GM18498 (cell line): Measurements from ENCODE around the gene RFPL4A.
"Not testable (repeated sequence)": the region's sequence is repeated elsewhere in the genome, so short reads cannot be mapped to it uniquely, and the experiment has no call there.

Source experiments
- ATAC-seq: cut with Tn5 transposase; IDR thresholded peaks from one replicate; pipeline ENCODE4 v1.9.1; 2021; ENCODE audit warnings: mild to moderate bottlenecking, moderate library complexity; ENCODE audit not compliant: unreplicated experiment

Gene RFPL4A

DNA sequence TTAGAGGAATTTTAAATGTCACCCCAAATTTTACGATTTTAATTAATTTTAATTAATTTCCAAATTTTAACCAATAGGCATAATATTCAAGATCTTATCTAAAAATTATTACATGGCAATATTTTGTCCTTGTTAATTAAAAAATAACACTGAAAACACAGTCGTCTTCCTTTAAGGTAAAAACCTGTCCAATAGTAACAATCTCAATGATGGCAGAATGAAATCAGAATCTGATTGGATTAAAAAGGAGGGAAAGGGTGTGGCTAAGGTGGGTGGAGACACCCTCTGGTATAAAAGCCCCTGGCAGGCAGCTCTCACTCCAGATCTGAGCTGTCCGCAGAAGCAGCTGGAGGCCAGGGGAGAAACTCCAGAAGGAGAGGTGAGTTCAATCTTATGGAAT lies at the start of gene RFPL4A:
Gene RFPL4A, plus strand, starts transcription at position 301 of the 400 bp plus-strand sequence. CDS start 2,704 bp downstream, outside the sequence.
- not testable (repeated sequence) for ATAC-seq

DNA sequence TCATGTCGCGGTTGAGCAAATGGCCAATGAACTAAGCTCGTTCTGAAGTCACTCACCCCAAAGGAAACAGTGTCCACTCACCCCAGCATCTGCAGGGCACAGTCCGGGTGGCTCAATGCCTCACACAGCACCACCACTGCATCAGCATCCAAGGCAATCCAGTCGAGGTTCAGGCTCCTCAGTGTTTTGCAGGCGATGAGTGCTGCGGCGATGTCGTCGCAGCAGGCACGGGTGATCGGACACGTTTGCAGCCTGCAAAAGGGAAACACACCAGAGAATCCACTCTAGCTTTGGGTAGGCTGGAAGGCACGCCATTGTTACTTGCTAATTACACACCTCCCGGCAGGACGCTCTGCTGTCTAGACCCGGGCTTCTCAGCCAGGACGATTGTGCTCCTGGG lies 47.2 kb upstream of the RFPL4A start:
- no peak for ATAC-seq

DNA sequence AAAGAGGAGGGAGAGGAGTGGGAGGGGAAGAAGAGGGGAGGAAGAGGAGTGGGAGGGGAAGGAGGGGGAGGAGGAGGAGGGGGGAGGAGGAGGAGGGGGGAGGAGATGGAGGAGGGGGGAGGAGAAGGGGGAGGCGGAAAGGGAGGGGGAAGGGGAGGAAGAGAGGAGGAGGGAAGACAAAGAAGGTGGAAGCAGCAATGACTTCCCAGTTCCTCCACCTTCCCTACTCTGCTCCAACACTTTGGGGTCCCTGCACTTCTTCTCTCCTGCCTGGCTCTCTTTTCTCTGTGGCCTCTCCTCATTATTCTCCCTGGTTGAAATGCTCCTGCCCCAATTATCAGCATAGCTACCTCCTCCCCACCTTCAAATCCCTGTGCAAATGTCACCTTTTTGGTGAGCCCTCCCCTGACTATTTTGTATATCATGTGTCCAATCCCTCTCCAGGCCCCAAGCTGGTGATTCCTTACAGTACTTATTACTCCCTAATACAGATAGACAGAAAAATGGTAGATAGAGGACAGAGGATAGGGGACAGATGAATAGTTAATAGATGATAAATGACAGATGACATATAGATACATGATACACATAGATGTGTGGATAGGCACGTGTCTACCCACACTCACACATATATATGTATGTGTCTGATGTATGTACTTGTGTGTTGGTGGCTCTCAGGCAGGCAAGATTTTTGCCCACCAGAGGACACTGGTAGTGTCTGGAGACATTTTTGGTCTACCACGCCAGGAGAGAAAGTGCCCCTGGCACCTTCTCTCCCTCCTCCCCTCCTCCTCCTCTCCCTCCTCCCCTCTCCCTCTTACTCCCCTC lies 45.9 kb upstream of the RFPL4A start:
- no peak for ATAC-seq

DNA sequence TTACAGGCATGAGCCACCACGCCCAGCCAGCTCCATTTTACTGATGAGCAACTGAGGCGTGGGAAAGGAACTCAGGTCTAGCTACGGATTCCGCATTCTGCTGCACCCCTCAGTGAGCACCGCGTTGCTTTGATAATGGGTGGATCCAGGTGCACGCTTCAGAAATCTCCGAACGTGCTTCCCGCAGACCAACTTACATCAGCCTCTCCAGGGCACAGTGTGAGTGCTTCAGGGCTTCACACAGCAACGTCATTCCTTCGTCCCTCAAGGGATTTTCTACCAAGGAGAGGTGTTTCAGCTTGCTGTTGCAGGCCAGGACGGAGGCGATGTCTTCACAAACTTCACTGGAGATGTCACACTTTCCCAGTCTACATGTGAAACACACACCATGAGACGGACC lies 42.4 kb upstream of the RFPL4A start:
- no peak for ATAC-seq

DNA sequence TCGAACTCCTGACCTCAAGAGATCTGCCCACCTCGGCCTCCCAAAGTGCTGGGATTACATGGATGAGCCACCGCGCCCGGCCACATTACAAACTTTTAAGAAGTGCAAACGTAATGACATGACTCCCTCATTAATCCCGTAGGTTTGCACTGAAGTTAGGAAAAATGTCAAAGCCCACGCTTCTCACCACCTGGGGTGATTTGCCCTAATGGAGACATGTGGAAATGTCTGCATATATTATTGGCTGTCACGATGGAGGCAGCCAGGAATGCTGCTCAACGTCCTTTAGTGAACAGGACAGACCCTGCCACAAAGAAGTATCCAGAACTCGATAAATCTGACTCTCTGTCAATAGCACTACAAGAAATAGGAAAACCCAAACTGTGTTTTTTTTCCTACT lies 41.6 kb upstream of the RFPL4A start:
- ATAC-seq: no peak

DNA sequence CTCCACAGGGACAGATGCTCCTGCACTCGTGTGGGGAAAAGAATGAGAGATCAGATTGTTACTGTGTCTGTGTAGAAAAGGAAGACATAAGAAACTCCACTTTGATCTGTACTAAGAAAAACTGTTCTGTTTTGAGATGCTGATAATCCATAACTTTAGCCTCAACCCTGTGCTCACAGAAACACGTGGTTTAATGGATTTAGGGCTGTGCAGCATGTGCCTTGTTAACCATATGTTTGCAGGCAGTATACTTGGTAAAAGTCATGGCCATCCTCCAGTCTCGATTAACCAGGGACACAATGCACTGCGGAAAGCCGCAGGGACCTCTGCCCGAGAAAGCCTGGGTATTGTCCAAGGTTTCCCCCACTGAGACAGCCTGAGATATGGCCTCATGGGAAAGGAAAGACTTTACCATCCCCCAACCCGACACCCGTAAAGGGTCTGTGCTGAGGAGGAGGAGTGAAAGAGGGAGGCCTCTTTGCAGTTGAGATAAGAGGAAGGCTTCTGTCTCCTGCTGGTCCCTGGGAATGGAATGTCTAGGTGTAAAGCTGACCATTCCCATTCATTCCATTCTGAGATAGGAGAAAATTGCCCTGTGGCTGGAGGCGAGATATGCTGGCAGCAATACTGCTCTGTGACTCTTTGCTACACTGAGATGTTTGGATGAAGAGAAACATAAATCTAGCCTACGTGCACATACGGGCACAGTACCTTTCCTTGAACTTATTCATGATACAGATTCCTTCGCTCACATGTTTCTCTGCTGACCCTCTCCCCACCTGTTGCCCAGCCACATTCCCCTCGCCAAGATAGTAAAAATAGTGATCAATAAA lies 40.8 kb upstream of the RFPL4A start:
- not testable (repeated sequence) for ATAC-seq

DNA sequence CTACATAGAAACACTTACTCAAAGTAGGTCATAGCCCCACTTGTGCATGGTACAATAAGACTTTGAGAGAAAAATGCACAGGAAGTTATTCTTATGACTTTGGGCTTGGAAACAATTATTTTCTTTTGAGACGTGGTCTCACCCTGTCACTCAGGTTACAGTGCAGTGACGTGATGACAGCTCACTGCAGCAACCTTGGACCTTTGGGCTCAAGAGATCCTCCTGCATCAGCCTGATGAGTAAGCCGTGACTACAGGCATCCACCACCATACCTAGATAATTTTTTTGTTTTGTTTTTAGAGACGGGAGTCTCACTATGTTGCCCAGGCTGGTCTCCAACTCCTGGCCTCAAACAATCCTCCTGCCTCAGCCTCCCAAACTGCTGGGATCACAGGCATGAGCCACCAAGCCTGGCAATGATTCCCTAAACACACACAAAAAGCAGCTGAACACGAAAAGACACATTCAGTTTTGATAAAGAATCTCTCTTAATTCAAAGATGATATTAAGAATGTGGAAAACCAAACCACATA lies 38.6 kb upstream of the RFPL4A start:
- no peak for ATAC-seq

DNA sequence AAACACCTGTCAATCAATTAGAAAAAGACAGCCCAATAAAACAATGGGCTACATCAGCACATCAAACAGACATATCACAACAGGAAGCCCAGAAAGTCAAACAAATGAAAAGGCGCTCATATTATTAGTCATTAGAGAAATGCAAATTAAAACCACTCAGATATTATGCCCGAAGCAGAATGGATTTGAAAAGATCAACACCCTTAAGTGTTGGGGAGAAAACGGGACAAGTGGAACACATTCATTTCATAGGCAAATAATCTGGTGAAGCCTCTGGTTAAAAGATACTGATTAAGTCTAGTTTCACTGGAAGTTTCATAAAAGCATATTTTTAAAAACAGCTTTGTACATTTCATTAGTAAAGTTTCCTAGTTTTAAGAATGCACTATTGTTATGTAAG lies 38.1 kb upstream of the RFPL4A start:
- ATAC-seq: no peak

DNA sequence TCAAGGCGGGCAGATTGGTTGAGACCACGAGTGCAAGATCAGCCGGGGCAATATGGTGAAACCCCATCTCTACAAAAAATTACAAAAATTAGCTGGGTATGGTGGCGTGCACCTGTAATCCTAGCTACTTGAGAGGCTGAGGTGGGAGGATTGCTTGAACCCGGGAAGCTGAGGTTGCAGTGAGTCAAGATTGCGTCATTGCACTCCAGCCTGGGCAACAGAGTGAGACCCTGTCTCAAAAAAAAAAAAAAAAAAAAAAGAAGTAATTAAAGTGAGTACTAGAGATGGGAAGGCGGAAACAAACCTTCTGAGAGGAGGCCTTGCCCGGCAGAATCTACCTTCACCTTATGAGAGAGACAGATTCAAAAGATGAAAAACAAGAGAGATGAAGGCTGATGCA lies 35.4 kb upstream of the RFPL4A start:
- ATAC-seq: no peak

DNA sequence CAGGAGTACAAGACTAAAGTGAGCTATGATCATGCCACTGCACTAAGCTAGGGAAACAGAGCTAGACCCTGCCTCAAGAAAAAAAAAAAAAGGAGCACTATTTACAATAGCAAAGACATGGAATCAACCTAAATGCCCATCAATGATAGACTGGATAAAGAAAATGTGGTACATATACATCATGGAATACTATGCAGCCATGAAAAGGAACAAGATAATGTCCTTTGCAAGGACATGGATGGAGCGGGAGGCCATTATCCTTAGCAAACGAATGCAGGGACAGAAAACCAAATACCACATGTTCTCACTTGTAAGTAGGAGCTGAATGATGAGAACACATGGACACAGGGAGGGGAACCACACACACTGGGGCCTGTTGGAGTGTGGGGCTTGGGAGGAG lies 28.5 kb upstream of the RFPL4A start:
- not testable (repeated sequence) for ATAC-seq

DNA sequence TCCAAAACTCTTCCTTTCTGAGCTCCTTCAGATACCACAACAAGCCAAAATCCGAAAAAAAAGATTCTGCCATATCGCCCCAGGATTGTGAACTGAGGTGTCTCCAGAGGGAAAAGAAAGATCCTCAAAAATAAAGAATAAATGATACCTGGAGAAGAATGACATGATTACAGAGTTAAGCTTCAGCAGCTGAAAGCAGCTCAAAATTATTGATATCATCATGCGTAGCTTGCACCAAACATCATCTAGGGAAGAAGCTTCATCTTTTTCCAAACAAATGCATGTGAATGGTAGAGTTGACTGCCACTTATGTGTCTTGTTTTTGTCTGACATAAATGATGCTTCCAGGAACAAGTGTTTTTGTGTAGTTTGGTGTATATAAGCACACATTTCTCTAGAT lies 20.6 kb upstream of the RFPL4A start, which contains the start of gene NLRP9:
Gene NLRP9, minus strand, starts transcription at position 101 of the 400 bp plus-strand sequence. Its CDS starts 28 bp downstream, at position 73.
- no peak for ATAC-seq

DNA sequence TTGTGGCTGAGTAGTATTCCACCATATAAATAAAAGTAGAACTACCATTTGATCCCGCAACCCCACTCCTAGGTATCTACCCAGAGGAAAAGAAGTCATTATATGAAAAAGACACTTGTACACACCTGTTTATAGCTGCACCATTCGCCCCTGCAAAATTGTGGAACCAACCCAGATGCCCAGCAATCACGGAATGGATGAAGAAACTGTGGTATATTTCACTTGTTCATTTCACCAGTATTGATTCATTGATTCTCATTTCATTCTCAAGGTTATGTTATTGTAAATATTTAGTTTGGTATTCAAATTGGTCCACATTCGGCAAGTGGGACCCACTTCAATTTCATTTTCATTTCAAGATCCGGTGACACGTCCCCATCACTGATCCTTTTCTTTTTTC lies 8.2 kb upstream of the RFPL4A start:
- no peak for ATAC-seq

DNA sequence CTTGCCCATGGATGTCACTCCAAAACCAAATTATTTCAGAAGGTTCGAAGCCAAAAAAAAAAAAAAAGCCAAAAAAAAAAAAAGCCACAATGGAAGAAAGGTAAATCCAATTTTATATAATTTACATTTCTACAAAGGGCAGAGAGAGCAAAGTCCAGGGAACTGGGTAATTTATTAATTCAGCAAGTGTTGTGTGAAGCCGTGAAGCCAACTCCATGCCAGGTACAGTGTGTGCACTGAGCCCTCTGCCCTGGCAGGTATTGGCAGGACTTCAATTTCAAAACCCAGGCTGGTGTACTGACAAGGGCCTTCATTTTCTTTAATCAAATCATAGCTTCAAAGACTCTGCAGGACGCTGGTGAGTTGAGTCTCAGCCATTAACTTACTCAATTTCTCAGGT lies 5.5 kb upstream of the RFPL4A start:
- no peak for ATAC-seq

DNA sequence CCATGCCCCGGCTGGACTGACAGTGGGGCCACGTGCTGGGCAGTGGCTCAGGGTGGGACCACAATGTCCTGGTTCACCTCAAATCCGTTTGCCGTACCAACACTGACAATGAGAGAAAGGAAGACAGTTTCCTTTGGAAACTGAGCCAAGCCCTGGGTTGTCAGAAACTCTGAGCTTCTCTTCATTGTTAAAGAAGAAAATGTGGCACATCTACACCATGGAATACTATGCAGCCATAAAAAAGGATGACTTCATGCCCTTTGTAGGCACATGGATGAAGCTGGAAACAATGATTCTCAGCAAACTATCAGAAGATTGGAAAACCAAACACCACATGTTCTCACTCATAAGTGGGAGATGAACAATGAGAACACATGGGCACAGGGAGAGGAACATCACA lies 2.1 kb upstream of the RFPL4A start:
- not testable (repeated sequence) for ATAC-seq

DNA sequence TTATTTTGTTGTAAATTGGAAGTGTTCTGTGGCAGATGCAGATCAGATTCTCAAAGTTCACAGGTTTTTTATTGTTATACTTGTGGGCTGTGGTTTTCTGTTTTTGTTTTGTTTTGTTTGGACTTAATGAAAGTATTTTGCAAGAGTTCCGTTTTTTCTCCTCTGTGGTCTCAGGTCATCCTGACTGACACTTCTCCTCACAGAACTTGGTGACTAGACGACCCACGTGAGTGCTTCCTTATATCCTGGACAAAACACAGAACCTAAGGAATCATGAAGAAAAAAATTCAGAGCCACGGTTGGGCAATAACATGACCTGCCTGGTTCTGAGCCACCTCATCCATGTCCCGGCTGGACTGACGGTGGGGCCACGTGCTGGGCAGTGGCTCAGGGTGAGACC lies 7.6 kb downstream of the RFPL4A start:
- ATAC-seq: no peak

DNA sequence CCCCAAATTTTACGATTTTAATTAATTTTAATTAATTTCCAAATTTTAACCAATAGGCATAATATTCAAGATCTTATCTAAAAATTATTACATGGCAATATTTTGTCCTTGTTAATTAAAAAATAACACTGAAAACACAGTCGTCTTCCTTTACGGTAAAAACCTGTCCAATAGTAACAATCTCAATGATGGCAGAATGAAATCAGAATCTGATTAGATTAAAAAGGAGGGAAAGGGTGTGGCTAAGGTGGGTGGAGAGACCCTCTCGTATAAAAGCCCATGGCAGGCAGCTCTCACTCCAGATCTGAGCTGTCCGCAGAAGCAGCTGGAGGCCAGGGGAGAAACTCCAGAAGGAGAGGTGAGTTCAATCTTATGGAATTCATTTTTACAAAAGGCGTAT lies 9.9 kb downstream of the RFPL4A start, which contains the start of gene RFPL4AL1:
Gene RFPL4AL1, plus strand, starts transcription at position 301 of the 400 bp plus-strand sequence. CDS start 2,687 bp downstream, outside the sequence.
- ATAC-seq: not testable (repeated sequence)

DNA sequence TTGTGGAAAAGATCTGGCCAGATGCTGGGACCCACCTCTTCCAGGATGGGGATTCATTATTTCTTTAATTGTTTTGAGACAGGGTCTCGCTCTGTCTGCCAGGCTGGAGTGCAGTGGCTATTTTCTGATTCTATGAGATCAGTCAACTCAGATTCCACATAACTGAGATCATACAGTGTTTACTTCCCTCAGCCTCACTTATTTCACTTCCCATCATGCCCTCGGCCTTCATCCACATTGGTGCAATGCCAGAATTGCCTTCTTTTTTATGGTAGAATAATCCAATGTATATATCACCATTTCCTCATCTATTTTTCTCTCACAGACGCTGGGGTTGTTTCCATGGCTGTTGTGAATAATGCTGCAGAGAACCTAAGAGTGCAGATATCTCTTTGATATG lies 10.7 kb downstream of the RFPL4A start:
- ATAC-seq: not testable (repeated sequence)

DNA sequence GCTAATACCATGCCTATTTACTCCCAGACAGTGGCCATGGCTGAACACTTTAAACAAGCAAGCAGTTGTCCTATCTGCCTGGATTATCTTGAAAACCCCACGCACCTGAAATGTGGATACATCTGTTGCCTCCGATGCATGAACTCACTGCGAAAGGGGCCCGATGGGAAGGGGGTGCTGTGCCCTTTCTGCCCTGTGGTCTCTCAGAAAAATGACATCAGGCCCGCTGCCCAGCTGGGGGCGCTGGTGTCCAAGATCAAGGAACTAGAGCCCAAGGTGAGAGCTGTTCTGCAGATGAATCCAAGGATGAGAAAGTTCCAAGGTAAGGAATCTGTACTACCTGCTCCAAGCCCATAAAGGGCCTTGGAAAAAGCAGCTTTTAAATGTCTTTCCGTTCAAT lies 18.6 kb downstream of the RFPL4A start:
- no peak for ATAC-seq

DNA sequence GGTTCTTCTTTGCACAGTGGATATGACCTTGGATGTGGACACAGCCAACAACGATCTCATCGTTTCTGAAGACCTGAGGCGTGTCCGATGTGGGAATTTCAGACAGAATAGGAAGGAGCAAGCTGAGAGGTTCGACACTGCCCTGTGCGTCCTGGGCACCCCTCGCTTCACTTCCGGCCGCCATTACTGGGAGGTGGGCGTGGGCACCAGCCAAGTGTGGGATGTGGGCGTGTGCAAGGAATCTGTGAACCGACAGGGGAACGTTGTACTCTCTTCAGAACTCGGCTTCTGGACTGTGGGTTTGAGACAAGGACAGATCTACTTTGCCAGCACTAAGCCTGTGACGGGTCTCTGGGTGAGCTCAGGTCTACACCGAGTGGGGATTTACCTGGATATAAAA lies 19.4 kb downstream of the RFPL4A start:
- ATAC-seq: no peak

DNA sequence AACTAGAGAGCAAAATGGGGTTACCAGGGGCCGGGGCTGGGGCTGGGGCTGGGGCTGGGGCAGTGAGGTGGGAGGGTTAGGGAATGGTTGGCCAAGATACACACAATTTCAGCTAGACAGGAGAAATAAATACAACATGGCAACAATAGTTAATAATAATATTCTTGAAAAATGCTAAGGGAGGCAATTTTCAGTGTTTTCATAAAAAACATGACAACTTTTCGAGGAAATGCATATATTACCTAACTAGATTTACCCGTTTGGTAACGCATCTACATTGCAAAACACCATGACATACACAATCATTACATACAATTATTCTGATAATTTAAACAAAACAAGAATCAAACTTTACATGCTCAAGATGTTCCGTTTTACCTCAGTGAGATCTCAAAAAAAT lies 22.2 kb downstream of the RFPL4A start:
- no peak for ATAC-seq

DNA sequence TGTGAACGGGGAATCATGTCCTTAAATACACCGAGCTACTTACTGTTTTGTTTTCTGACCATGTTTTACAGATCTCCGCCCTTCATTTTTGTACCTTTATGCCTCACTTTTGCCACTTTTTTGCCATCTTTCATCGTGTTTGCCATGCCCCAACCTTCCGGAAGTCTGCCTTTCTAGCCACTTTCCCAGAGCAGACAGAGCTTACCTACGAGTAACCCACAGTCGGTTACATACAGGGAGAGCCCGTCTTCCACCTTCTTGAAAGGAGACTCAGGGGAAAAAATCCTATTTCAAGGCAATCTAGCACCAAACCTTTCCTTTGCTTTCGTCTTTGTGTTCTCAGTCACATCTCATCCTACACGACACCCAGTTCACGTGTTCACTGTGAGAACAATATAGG lies 36.1 kb downstream of the RFPL4A start:
- ATAC-seq: no peak
